Measurements from ENCODE around the gene SPOCK2.

Gene SPOCK2

DNA sequence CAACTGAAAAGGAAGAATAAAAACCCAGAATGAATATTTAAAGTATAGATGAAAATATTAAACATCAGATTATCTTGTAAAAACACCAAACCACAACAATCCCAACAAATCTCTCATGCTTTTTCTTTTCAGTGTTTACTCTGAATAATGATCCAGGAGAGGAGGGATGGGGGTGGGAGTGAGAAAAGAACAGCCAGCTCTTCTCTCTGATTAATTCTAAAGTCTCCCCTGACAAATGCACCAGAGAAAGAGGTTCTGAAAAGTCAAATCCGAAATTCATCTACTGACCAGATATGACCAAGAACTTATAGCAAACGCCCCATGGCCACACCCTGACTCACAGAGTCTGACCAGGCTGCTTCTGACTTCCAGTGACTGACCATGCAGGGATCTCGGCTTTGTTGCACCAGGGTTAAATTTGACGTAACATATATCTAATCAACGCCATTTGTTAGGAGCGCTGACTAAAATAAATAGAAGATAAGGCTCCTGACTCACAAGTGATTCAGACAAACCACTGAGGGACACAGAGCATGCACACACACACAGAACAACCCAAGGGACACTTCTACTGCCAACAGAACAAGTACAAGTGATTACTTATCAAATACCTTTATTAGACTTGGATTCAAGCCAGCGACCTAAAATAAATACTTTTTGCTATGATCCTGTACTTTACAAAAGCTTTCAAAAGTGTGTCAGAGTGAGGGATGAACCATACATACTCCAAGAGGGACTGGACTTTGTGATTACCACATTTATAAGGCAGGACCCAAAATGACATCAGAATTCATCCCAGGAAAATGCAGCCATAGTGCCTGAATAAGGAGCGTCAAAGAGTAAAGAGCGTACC, 9.3 kb upstream of the SPOCK2 start:
- Histone ChIP-seq H3K9me3 (ENCODE audit: control insufficient read depth in 2 of 2, low read length in 2 of 2) (no peaks in the 10 kb centered on the region), H3K4me1 (ENCODE audit: control insufficient read depth, insufficient read depth, low read length) (no peaks in the 10 kb centered on the region), H3K36me3 (ENCODE audit: control insufficient read depth in 2 of 2, insufficient read depth in 2 of 2, low read length in 2 of 2) (peaks cover 13 to 24% of the 10 kb centered on the region in 2 donors), H3K27ac (ENCODE audit: low read length) (no peak overlapping the region), H3K4me3 (ENCODE audit: low read length in 2 of 2) (no peak overlapping the region), H3K27me3 (ENCODE audit: control insufficient read depth in 1 of 2, insufficient read depth in 2 of 2, low read length in 2 of 2) (no peaks in the 10 kb centered on the region), H3K9ac (ENCODE audit: low read length in 2 of 2) (no peak overlapping the region)

GRCh38 chr10:72096115-72097000, 8.0 kb upstream of the SPOCK2 start:
- Histone ChIP-seq H3K27me3 (ENCODE audit: control insufficient read depth in 1 of 2, insufficient read depth in 2 of 2, low read length in 2 of 2) (peaks cover 0 to 1% of the 10 kb centered on the region in 2 donors), H3K9ac (ENCODE audit: low read length in 2 of 2) (no peak overlapping the region), H3K9me3 (ENCODE audit: control insufficient read depth in 2 of 2, low read length in 2 of 2) (no peaks in the 10 kb centered on the region), H3K4me3 (ENCODE audit: low read length in 2 of 2) (no peak overlapping the region), H3K36me3 (ENCODE audit: control insufficient read depth in 2 of 2, insufficient read depth in 2 of 2, low read length in 2 of 2) (peaks cover 10 to 21% of the 10 kb centered on the region in 2 donors), H3K27ac (ENCODE audit: low read length) (no peak overlapping the region), H3K4me1 (ENCODE audit: control insufficient read depth, insufficient read depth, low read length) (no peaks in the 10 kb centered on the region)

GRCh38 chr10:72095195-72095594, 6.8 kb upstream of the SPOCK2 start:
- Histone ChIP-seq H3K9ac (ENCODE audit: low read length in 2 of 2) (no peak overlapping the region), H3K9me3 (ENCODE audit: control insufficient read depth in 2 of 2, low read length in 2 of 2) (no peaks in the 10 kb centered on the region), H3K27ac (ENCODE audit: low read length) (no peak overlapping the region), H3K4me3 (ENCODE audit: low read length in 2 of 2) (no peak overlapping the region), H3K36me3 (ENCODE audit: control insufficient read depth in 2 of 2, insufficient read depth in 2 of 2, low read length in 2 of 2) (peaks cover 10 to 13% of the 10 kb centered on the region in 2 donors), H3K4me1 (ENCODE audit: control insufficient read depth, insufficient read depth, low read length) (no peaks in the 10 kb centered on the region), H3K27me3 (ENCODE audit: control insufficient read depth in 1 of 2, insufficient read depth in 2 of 2, low read length in 2 of 2) (peaks cover 4% of the 10 kb centered on the region in 2 donors)

GRCh38 chr10:72094574-72094973, 6.2 kb upstream of the SPOCK2 start:
- Histone ChIP-seq H3K27me3 (ENCODE audit: control insufficient read depth in 1 of 2, insufficient read depth in 2 of 2, low read length in 2 of 2) (peaks cover 6 to 9% of the 10 kb centered on the region in 2 donors), H3K4me1 (ENCODE audit: control insufficient read depth, insufficient read depth, low read length) (no peaks in the 10 kb centered on the region), H3K9me3 (ENCODE audit: control insufficient read depth in 2 of 2, low read length in 2 of 2) (no peaks in the 10 kb centered on the region), H3K4me3 (ENCODE audit: low read length in 2 of 2) (no peak overlapping the region), H3K36me3 (ENCODE audit: control insufficient read depth in 2 of 2, insufficient read depth in 2 of 2, low read length in 2 of 2) (peaks cover 10 to 13% of the 10 kb centered on the region in 2 donors), H3K27ac (ENCODE audit: low read length) (no peak overlapping the region), H3K9ac (ENCODE audit: low read length in 2 of 2) (no peak overlapping the region)

- Histone ChIP-seq H3K27ac (ENCODE audit: low read length) (no peak overlapping the region), H3K36me3 (ENCODE audit: control insufficient read depth in 2 of 2, insufficient read depth in 2 of 2, low read length in 2 of 2) (peaks cover 10 to 13% of the 10 kb centered on the region in 2 donors), H3K4me3 (ENCODE audit: low read length in 2 of 2) (no peak overlapping the region), H3K27me3 (ENCODE audit: control insufficient read depth in 1 of 2, insufficient read depth in 2 of 2, low read length in 2 of 2) (peaks cover 13 to 19% of the 10 kb centered on the region in 2 donors), H3K4me1 (ENCODE audit: control insufficient read depth, insufficient read depth, low read length) (peaks cover 4% of the 10 kb centered on the region), H3K9me3 (ENCODE audit: control insufficient read depth in 2 of 2, low read length in 2 of 2) (no peaks in the 10 kb centered on the region), H3K9ac (ENCODE audit: low read length in 2 of 2) (no peak overlapping the region)
These were observed 5.1 kb upstream of the SPOCK2 start for GRCh38 chr10:72093450-72093849.

DNA sequence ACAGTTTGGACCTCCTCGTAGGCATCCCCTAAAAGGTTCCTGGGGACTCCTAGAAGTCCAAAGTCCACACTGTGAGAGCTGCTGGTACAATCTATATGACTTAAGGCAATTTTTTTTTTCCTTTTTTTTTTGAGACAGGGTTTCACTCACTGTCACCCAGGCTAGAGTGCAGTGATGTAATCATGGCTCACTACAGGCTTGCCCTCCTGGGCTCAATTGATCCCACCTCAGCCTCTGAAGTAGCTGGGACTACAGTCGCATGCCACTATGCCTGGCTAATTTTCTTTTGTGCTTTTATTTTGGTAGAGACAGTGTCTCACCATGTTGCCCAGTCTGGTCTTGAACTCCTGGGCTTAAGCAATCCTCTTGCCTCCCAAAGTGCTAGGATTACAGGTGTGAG, 4.6 kb upstream of the SPOCK2 start:
- no peaks in the 10 kb centered on the region for H3K9me3 ChIP-seq (ENCODE audit: control insufficient read depth in 2 of 2, low read length in 2 of 2)
- H3K4me1 ChIP-seq (ENCODE audit: control insufficient read depth, insufficient read depth, low read length), result peaks cover 9% of the 10 kb centered on the region
- no peak overlapping the region for H3K4me3 ChIP-seq (ENCODE audit: low read length in 2 of 2)
- no peak overlapping the region for H3K27ac ChIP-seq (ENCODE audit: low read length)
- H3K27me3 ChIP-seq (ENCODE audit: control insufficient read depth in 1 of 2, insufficient read depth in 2 of 2, low read length in 2 of 2), result peaks cover 17 to 24% of the 10 kb centered on the region in 2 donors
- peaks cover 6 to 13% of the 10 kb centered on the region in 2 donors for H3K36me3 ChIP-seq (ENCODE audit: control insufficient read depth in 2 of 2, insufficient read depth in 2 of 2, low read length in 2 of 2)
- no peak overlapping the region for H3K9ac ChIP-seq (ENCODE audit: low read length in 2 of 2)

GRCh38 chr10:72092171-72092924, 4.0 kb upstream of the SPOCK2 start:
- Histone ChIP-seq H3K36me3 (ENCODE audit: control insufficient read depth in 2 of 2, insufficient read depth in 2 of 2, low read length in 2 of 2) (peaks cover 6 to 13% of the 10 kb centered on the region in 2 donors), H3K9me3 (ENCODE audit: control insufficient read depth in 2 of 2, low read length in 2 of 2) (no peaks in the 10 kb centered on the region), H3K9ac (ENCODE audit: low read length in 2 of 2) (no peak overlapping the region), H3K4me1 (ENCODE audit: control insufficient read depth, insufficient read depth, low read length) (peaks cover 15% of the 10 kb centered on the region), H3K4me3 (ENCODE audit: low read length in 2 of 2) (no peak overlapping the region), H3K27ac (ENCODE audit: low read length) (no peak overlapping the region), H3K27me3 (ENCODE audit: control insufficient read depth in 1 of 2, insufficient read depth in 2 of 2, low read length in 2 of 2) (peaks cover 19 to 30% of the 10 kb centered on the region in 2 donors)

- Histone ChIP-seq H3K27me3 (ENCODE audit: control insufficient read depth in 1 of 2, insufficient read depth in 2 of 2, low read length in 2 of 2) (peaks cover 21 to 36% of the 10 kb centered on the region in 2 donors), H3K9ac (ENCODE audit: low read length in 2 of 2) (no peak overlapping the region), H3K9me3 (ENCODE audit: control insufficient read depth in 2 of 2, low read length in 2 of 2) (no peaks in the 10 kb centered on the region), H3K27ac (ENCODE audit: low read length) (no peak overlapping the region), H3K4me3 (ENCODE audit: low read length in 2 of 2) (no peak overlapping the region), H3K4me1 (ENCODE audit: control insufficient read depth, insufficient read depth, low read length) (peaks cover 18% of the 10 kb centered on the region), H3K36me3 (ENCODE audit: control insufficient read depth in 2 of 2, insufficient read depth in 2 of 2, low read length in 2 of 2) (peaks cover 0 to 4% of the 10 kb centered on the region in 2 donors)
These were observed 2.0 kb upstream of the SPOCK2 start for GRCh38 chr10:72090326-72090725.

DNA sequence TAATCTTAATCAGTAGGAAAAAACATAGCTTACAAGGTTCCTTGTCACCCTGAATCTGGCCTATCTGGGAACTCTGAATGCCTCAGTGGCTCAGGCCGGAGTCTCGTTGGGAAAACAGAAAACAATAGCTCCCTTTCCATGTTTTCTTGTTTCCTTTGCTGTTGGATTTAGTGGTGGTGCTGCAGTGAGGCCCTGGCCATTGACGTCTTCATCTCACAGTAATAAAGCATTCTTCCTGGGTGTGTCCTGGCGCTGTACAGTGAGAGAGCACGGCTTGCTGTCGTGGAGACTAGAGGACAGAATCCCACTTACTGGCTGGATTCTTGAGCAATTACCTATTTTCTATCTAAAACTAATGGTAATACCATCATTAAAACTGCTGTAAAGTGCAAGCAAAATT, 1.3 kb upstream of the SPOCK2 start:
- H3K27ac ChIP-seq (ENCODE audit: low read length), result no peak overlapping the region
- peaks cover 21 to 36% of the 10 kb centered on the region in 2 donors for H3K27me3 ChIP-seq (ENCODE audit: control insufficient read depth in 1 of 2, insufficient read depth in 2 of 2, low read length in 2 of 2)
- H3K36me3 ChIP-seq (ENCODE audit: control insufficient read depth in 2 of 2, insufficient read depth in 2 of 2, low read length in 2 of 2), result peaks cover 0 to 4% of the 10 kb centered on the region in 2 donors
- H3K9me3 ChIP-seq (ENCODE audit: control insufficient read depth in 2 of 2, low read length in 2 of 2), result no peaks in the 10 kb centered on the region
- no peak overlapping the region for H3K9ac ChIP-seq (ENCODE audit: low read length in 2 of 2)
- H3K4me1 ChIP-seq (ENCODE audit: control insufficient read depth, insufficient read depth, low read length), result peaks cover 18% of the 10 kb centered on the region
- H3K4me3 ChIP-seq (ENCODE audit: low read length in 2 of 2), result no peak overlapping the region

DNA sequence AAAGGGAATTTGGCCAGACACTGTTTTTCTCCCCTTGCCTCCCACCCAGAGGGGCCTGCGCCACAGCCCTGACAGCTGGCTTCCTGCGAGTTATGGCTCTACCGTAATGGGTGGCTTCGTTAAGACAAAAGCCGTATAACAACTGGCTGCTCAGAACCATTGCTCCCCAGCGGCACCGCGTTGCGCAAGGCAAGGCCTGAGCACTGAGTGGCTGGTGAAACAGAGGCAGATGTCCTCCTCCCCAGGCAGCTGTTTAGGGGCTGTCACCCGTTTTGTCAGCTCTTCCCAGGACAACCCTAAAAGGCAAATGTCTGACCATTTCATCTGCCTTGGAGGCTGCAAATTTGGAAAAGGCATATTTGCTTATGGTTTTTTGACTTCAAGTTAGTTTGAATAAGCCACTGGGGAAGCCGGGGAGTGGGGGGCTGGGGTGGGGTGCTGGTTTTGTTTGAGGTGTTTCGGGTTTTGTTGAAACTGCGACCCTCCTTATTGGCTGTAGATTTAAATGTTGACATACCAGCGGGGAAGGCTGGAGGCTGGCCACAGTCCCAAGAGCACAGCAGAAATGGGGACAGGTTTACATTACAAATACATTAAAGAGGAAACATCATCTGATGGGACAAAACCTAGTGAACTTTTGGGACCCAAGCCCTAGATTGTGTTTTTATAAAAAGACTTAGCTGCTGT, 681 bp upstream of the SPOCK2 start:
- H3K27ac ChIP-seq (ENCODE audit: low read length), result no peak overlapping the region
- no peaks in the 10 kb centered on the region for H3K9me3 ChIP-seq (ENCODE audit: control insufficient read depth in 2 of 2, low read length in 2 of 2)
- H3K4me1 ChIP-seq (ENCODE audit: control insufficient read depth, insufficient read depth, low read length), result peaks cover 18% of the 10 kb centered on the region
- no peak overlapping the region for H3K9ac ChIP-seq (ENCODE audit: low read length in 2 of 2)
- peaks cover 0 to 4% of the 10 kb centered on the region in 2 donors for H3K36me3 ChIP-seq (ENCODE audit: control insufficient read depth in 2 of 2, insufficient read depth in 2 of 2, low read length in 2 of 2)
- H3K27me3 ChIP-seq (ENCODE audit: control insufficient read depth in 1 of 2, insufficient read depth in 2 of 2, low read length in 2 of 2), result peaks cover 21 to 36% of the 10 kb centered on the region in 2 donors
- H3K4me3 ChIP-seq (ENCODE audit: low read length in 2 of 2), result no peak overlapping the region
